ENCODE results near the gene HOXB13. TPM values are rescaled to one million over a fixed set of nuclear protein-coding genes. Genes with fewer than 3 reads are reported as not detected.

Gene HOXB13
- total RNA-seq, 2 donors from 2014 or later: 78.7 to 249 TPM

- no peaks in the 10 kb centered on the region for H3K36me3 ChIP-seq
- H3K27me3 ChIP-seq (replicated peaks; ENCODE audit: insufficient read depth): no peaks in the 10 kb centered on the region
- no peaks in the 10 kb centered on the region for H3K4me1 ChIP-seq (replicated peaks)
- WGBS: 13% methylated on average over 41 of the region's 41 CpGs
- H3K4me3 ChIP-seq: no peak overlapping the region
- H3K27ac ChIP-seq: no peak overlapping the region
- intact Hi-C loops (cut with DNase I): loop anchor here (10.0 kb wide), 1 partner anchor 356 kb away; no protein-coding TSS in a partner anchor
- DNase-seq (ENCODE audit: low spot score): peak; percentile 79
- TF ChIP-seq POLR2A (IDR thresholded peaks at IDR 0.05): no peak
- TF ChIP-seq POLR2AphosphoS5 (IDR thresholded peaks at IDR 0.05): peak; percentile 63
- TF ChIP-seq CTCF (IDR thresholded peaks at IDR 0.05): peak; percentile 78 to 97 (median 95)
- no peaks in the 10 kb centered on the region for H3K9me3 ChIP-seq
These were observed 50.2 kb downstream of the HOXB13 start for GRCh38 chr17:48678141-48678971.

GRCh38 chr17:48676963-48677558, 51.5 kb downstream of the HOXB13 start:
- Histone ChIP-seq H3K36me3 (no peaks in the 10 kb centered on the region), H3K27ac (no peak overlapping the region), H3K9me3 (no peaks in the 10 kb centered on the region), H3K4me1 (replicated peaks) (no peaks in the 10 kb centered on the region), H3K27me3 (replicated peaks; ENCODE audit: insufficient read depth) (no peaks in the 10 kb centered on the region), H3K4me3 (no peak overlapping the region)
- WGBS: 88% methylated on average over 6 of the region's 6 CpGs
- intact Hi-C loops (cut with DNase I): loop anchor here (10.0 kb wide), 1 partner anchor 358 kb away; no protein-coding TSS in a partner anchor
- DNase-seq (ENCODE audit: low spot score): no peak
- TF ChIP-seq CTCF (IDR thresholded peaks at IDR 0.05) (no peak), POLR2AphosphoS5 (IDR thresholded peaks at IDR 0.05) (no peak), POLR2A (IDR thresholded peaks at IDR 0.05) (no peak)

MicroRNAs within 50 kb of the gene (microRNA counts, 767-probe panel; counts per million panel counts)
- 268 to 431 counts per million in 2 donors for microRNA hsa-miR-3185

Small RNA genes within 50 kb of the gene (microRNA-seq; reads per million reads assigned to microRNA genes)
- 0.59 reads per million for gene MIR3185

Small RNA genes within 50 kb of the gene (small RNA-seq; reads per million reads assigned to genes)
- gene AC091179.2 (0 reads per million in 2 donors), gene COX6B1P2 (0 reads per million in 2 donors), gene MIR3185 (0 reads per million in 2 donors), gene RF02132 (0 reads per million in 2 donors), gene RF02133 (0 reads per million in 2 donors), gene RN7SL125P (0 reads per million in 2 donors)

Other genes starting within 250 kb of the HOXB13 start
- not detected for gene HOXB1, start 197.7 kb downstream of the HOXB13 start, total RNA-seq
- gene HOXB2, start 183.6 kb downstream of the HOXB13 start, total RNA-seq: 1 to 10 TPM; 4.1 to 9.5 TPM
- 1 to 10 TPM in 1 of 2 donors, under 1 TPM in 1; 0.41 to 1.1 TPM for gene HOXB4, start 150.4 kb downstream of the HOXB13 start, total RNA-seq
- 10 to 100 TPM in 1 of 2 donors, 1 to 10 TPM in 1; 7.8 to 11.4 TPM for gene HOXB3, start 138.5 kb downstream of the HOXB13 start, total RNA-seq
- 1 to 10 TPM in 1 of 2 donors, under 1 TPM in 1; 0.36 to 1.1 TPM for gene HOXB5, start 135.0 kb downstream of the HOXB13 start, total RNA-seq
- under 1 TPM; 0.27 to 0.40 TPM for gene HOXB6, start 123.8 kb downstream of the HOXB13 start, total RNA-seq
- 1 to 10 TPM in 1 of 2 donors, under 1 TPM in 1; 0.73 to 3.4 TPM for gene HOXB7, start 117.7 kb downstream of the HOXB13 start, total RNA-seq
- under 1 TPM; 0.09 to 0.97 TPM for gene HOXB8, start 113.5 kb downstream of the HOXB13 start, total RNA-seq
- under 1 TPM; 0.09 to 0.68 TPM for gene HOXB9, start 102.4 kb downstream of the HOXB13 start, total RNA-seq
- 100 to 1,000 TPM in 1 of 2 donors, 10 to 100 TPM in 1; 56.7 to 243 TPM for gene PRAC1, start 6.2 kb downstream of the HOXB13 start, total RNA-seq
- gene PRAC2, start 5.6 kb downstream of the HOXB13 start, total RNA-seq: 100 to 1,000 TPM in 1 of 2 donors, 1 to 10 TPM in 1; 9.6 to 135 TPM
- gene TTLL6, start 88.5 kb upstream of the HOXB13 start, total RNA-seq: 1 to 10 TPM in 1 of 2 donors, under 1 TPM in 1; 0.23 to 4.0 TPM
- 10 to 100 TPM; 60.1 to 78.8 TPM for gene CALCOCO2, start 102.3 kb upstream of the HOXB13 start, total RNA-seq
- gene ATP5MC1, start 164.0 kb upstream of the HOXB13 start, total RNA-seq: 100 to 1,000 TPM in 1 of 2 donors, 10 to 100 TPM in 1; 65.0 to 165 TPM
- 10 to 100 TPM; 69.9 to 91.5 TPM for gene UBE2Z, start 179.7 kb upstream of the HOXB13 start, total RNA-seq
- 100 to 1,000 TPM in 1 of 2 donors, 10 to 100 TPM in 1; 71.2 to 111 TPM for gene SNF8, start 216.1 kb upstream of the HOXB13 start, total RNA-seq
- gene GIP, start 239.8 kb upstream of the HOXB13 start, total RNA-seq: not detected

All from prostate gland (tissue), 2 donors.